SK-N-MC (cell line): ENCODE data around the gene CHST13.

Experiments used
- DNase-seq: peaks from one replicate; pipeline ENCODE4 v3.0.0-alpha.2; 2011; ENCODE audit warnings: low read depth, low spot score
- H3K27ac ChIP-seq: fragments of 200-600 bp; sonication (generic); 2 replicates; pipeline ENCODE4 v1.5.1; 2016; ENCODE audit warnings: mixed run types
- H3K36me3 ChIP-seq: fragments of 200-600 bp; sonication (generic); 2 replicates; pipeline ENCODE4 v1.6.1; 2017; ENCODE audit warnings: antibody characterized with exemption, low read length, mixed read lengths; ENCODE audit not compliant: insufficient read depth
- H3K4me3 ChIP-seq: fragments of 200-600 bp; sonication (generic); 2 replicates; pipeline ENCODE4 v1.5.1; 2016
- H3K9ac ChIP-seq: fragments of 200-600 bp; sonication (generic); 2 replicates; pipeline ENCODE4 v1.8.0; 2017; ENCODE audit warnings: mixed run types, mixed read lengths; ENCODE audit not compliant: insufficient read length
- H3K9me3 ChIP-seq: fragments of 200-600 bp; sonication (generic); 2 replicates; pipeline ENCODE4 v1.6.1; 2017; ENCODE audit warnings: low read depth, mild to moderate bottlenecking, antibody characterized with exemption, low read length, moderate library complexity, mixed read lengths
- EZH2 ChIP-seq: fragments of 200-600 bp; sonication (generic); IDR thresholded peaks from one replicate; pipeline ENCODE4 v1.6.1; 2017; ENCODE audit warnings: antibody characterized with exemption
- FOXP2 ChIP-seq: optimal IDR thresholded peaks from 2 replicates; pipeline ENCODE3; 2011; ENCODE audit warnings: mild to moderate bottlenecking, moderate library complexity; ENCODE audit not compliant: insufficient read depth; ENCODE audit errors: extremely low read length, control extremely low read depth
- POLR2AphosphoS5 ChIP-seq: IDR thresholded peaks from 2 replicates; pipeline ENCODE4 v1.6.1; 2012; ENCODE audit warnings: mild to moderate bottlenecking, low read depth, low read length, borderline replicate concordance

The CHST13 gene

GRCh38 chr3:126480206-126480605 is 43.7 kb upstream of the CHST13 start:
- no peak overlapping the region for H3K27ac ChIP-seq
- H3K36me3 ChIP-seq, result no peaks in the 10 kb centered on the region
- no peak overlapping the region for H3K4me3 ChIP-seq
- no peaks in the 10 kb centered on the region for H3K9me3 ChIP-seq
- no peak for DNase-seq
- no peak for TF ChIP-seq EZH2
- no peak for TF ChIP-seq FOXP2
- no peak for TF ChIP-seq POLR2AphosphoS5
- H3K9ac ChIP-seq, result no peak overlapping the region

- H3K27ac ChIP-seq, result no peak overlapping the region
- H3K9ac ChIP-seq, result no peak overlapping the region
- no peaks in the 10 kb centered on the region for H3K36me3 ChIP-seq
- H3K4me3 ChIP-seq, result no peak overlapping the region
- H3K9me3 ChIP-seq, result no peaks in the 10 kb centered on the region
- DNase-seq, result no peak
- TF ChIP-seq FOXP2, result no peak
- no peak for TF ChIP-seq EZH2
- TF ChIP-seq POLR2AphosphoS5, result no peak
These were observed 43.1 kb upstream of the CHST13 start for GRCh38 chr3:126480861-126481260.

- no peak overlapping the region for H3K27ac ChIP-seq
- H3K36me3 ChIP-seq, result no peaks in the 10 kb centered on the region
- DNase-seq, result no peak
- no peak overlapping the region for H3K9ac ChIP-seq
- TF ChIP-seq POLR2AphosphoS5 (no peak), FOXP2 (no peak), EZH2 (no peak)
- H3K4me3 ChIP-seq, result no peak overlapping the region
- H3K9me3 ChIP-seq, result no peaks in the 10 kb centered on the region
These were observed 42.0 kb upstream of the CHST13 start for GRCh38 chr3:126481808-126482502.

- no peak for TF ChIP-seq FOXP2
- no peak for TF ChIP-seq POLR2AphosphoS5
- no peak for TF ChIP-seq EZH2
These were observed 41.3 kb upstream of the CHST13 start for GRCh38 chr3:126482503-126483255.

GRCh38 chr3:126483321-126483761 is 40.6 kb upstream of the CHST13 start:
- Histone ChIP-seq H3K9me3 (no peaks in the 10 kb centered on the region), H3K36me3 (no peaks in the 10 kb centered on the region), H3K4me3 (no peak overlapping the region), H3K9ac (no peak overlapping the region), H3K27ac (no peak overlapping the region)
- no peak for TF ChIP-seq FOXP2
- TF ChIP-seq EZH2, result no peak
- TF ChIP-seq POLR2AphosphoS5, result no peak
- no peak for DNase-seq

More at GRCh38 chr3:126482503-126483255, 41.3 kb upstream of the CHST13 start:
- Histone ChIP-seq H3K27ac (no peak overlapping the region), H3K9ac (no peak overlapping the region), H3K4me3 (no peak overlapping the region), H3K9me3 (no peaks in the 10 kb centered on the region), H3K36me3 (no peaks in the 10 kb centered on the region)
- DNase-seq, result no peak

GRCh38 chr3:126484148-126484547 is 39.8 kb upstream of the CHST13 start:
- DNase-seq, result no peak
- no peaks in the 10 kb centered on the region for H3K36me3 ChIP-seq
- no peak overlapping the region for H3K9ac ChIP-seq
- H3K4me3 ChIP-seq, result no peak overlapping the region
- no peak overlapping the region for H3K27ac ChIP-seq
- TF ChIP-seq POLR2AphosphoS5, result no peak
- no peak for TF ChIP-seq FOXP2
- TF ChIP-seq EZH2, result no peak
- H3K9me3 ChIP-seq, result no peaks in the 10 kb centered on the region

- Histone ChIP-seq H3K9ac (no peak overlapping the region), H3K4me3 (no peak overlapping the region), H3K9me3 (no peaks in the 10 kb centered on the region), H3K36me3 (no peaks in the 10 kb centered on the region), H3K27ac (no peak overlapping the region)
- no peak for DNase-seq
- TF ChIP-seq FOXP2, result no peak
These were observed 39.3 kb upstream of the CHST13 start for GRCh38 chr3:126484662-126485061.

- no peaks in the 10 kb centered on the region for H3K36me3 ChIP-seq
- H3K4me3 ChIP-seq, result no peak overlapping the region
- DNase-seq, result no peak
- H3K9me3 ChIP-seq, result no peaks in the 10 kb centered on the region
- no peak overlapping the region for H3K27ac ChIP-seq
- no peak for TF ChIP-seq EZH2
- TF ChIP-seq FOXP2, result no peak
- TF ChIP-seq POLR2AphosphoS5, result no peak
- no peak overlapping the region for H3K9ac ChIP-seq
These were observed 38.6 kb upstream of the CHST13 start for GRCh38 chr3:126485176-126485897.
